Measurements from ENCODE around the gene CCM2. TPM values are rescaled to one million over a fixed set of nuclear protein-coding genes. Genes with fewer than 3 reads are reported as not detected.

CCM2 gene
- total and polyA plus RNA-seq, 2 experiments from 2014 or later, result 24.9 to 40.1 TPM

- no peaks in the 10 kb centered on the region for H3F3A ChIP-seq (replicated peaks; ENCODE audit: low read depth)
- H3K4me3 ChIP-seq, result no peak overlapping the region
- no peaks in the 10 kb centered on the region for H3K79me2 ChIP-seq (replicated peaks; ENCODE audit: insufficient read depth)
- H2AFZ ChIP-seq, result no peak overlapping the region
- no peak overlapping the region for H3K4me3 Mint-ChIP-seq
- ATAC-seq (no peak), DNase-seq (ENCODE audit: low spot score) (no peak)
- no peaks in the 10 kb centered on the region; the same call in 1 of the 2 replicates for H4K20me1 ChIP-seq (replicated peaks; ENCODE audit: insufficient read depth)
- H3K36me3 Mint-ChIP-seq (ENCODE audit: low read depth), result peaks cover 15% of the 10 kb centered on the region; the same call in 2 of the 3 replicates
- H3K4me2 ChIP-seq, result no peak overlapping the region
- no peak for TF ChIP-seq ETS1 (IDR thresholded peaks at IDR 0.05)
- TF ChIP-seq POLR2AphosphoS5 (IDR thresholded peaks at IDR 0.05; ENCODE audit: low read depth), result no peak
- TF ChIP-seq NANOG (IDR thresholded peaks at IDR 0.05; ENCODE audit: borderline replicate concordance), result no peak
- H3K27me3 Mint-ChIP-seq (ENCODE audit: insufficient read depth, low read depth, poor library complexity), result peaks cover 6% of the 10 kb centered on the region
- peaks cover 10% of the 10 kb centered on the region; the same call in 2 of the 3 replicates for H3K4me1 Mint-ChIP-seq
- no peak overlapping the region for H3K27ac Mint-ChIP-seq
- H3K9me2 ChIP-seq (ENCODE audit: insufficient read depth), result no peaks in the 10 kb centered on the region
- H3K27ac ChIP-seq (ENCODE audit: low read depth), result no peak overlapping the region
- no peaks in the 10 kb centered on the region for H3K4me1 ChIP-seq (ENCODE audit: insufficient read depth)
- no peaks in the 10 kb centered on the region for H3K9me3 Mint-ChIP-seq
- H3K36me3 ChIP-seq (ENCODE audit: insufficient read depth), result no peaks in the 10 kb centered on the region
- no peaks in the 10 kb centered on the region for H3K27me3 ChIP-seq (ENCODE audit: insufficient read depth)
Measured at GRCh38 chr7:45071528-45071927, 71.5 kb downstream of the CCM2 start.

GRCh38 chr7:45072131-45073030 lies 72.4 kb downstream of the CCM2 start:
- no peaks in the 10 kb centered on the region for H3K79me2 ChIP-seq (replicated peaks; ENCODE audit: insufficient read depth)
- no peaks in the 10 kb centered on the region for H3K27me3 ChIP-seq (ENCODE audit: insufficient read depth)
- no peaks in the 10 kb centered on the region for H3K4me1 ChIP-seq (ENCODE audit: insufficient read depth)
- H3K9me2 ChIP-seq (ENCODE audit: insufficient read depth), result no peaks in the 10 kb centered on the region
- H4K20me1 ChIP-seq (replicated peaks; ENCODE audit: insufficient read depth), result no peaks in the 10 kb centered on the region; the same call in 1 of the 2 replicates
- no peak overlapping the region for H3K4me3 ChIP-seq
- DNase-seq (ENCODE audit: low spot score) (no peak), ATAC-seq (no peak; the same call in 2 of the 3 replicates)
- Mint-ChIP-seq H3K36me3 (ENCODE audit: low read depth) (peaks cover 15% of the 10 kb centered on the region; the same call in 2 of the 3 replicates), H3K27ac (peak overlapping the region; percentile 94), H3K27me3 (ENCODE audit: insufficient read depth, low read depth, poor library complexity) (peaks cover 6% of the 10 kb centered on the region), H3K9me3 (no peaks in the 10 kb centered on the region), H3K4me1 (peaks cover 10% of the 10 kb centered on the region; the same call in 2 of the 3 replicates), H3K4me3 (no peak overlapping the region)
- no peak overlapping the region for H3K27ac ChIP-seq (ENCODE audit: low read depth)
- H3F3A ChIP-seq (replicated peaks; ENCODE audit: low read depth), result no peaks in the 10 kb centered on the region
- H2AFZ ChIP-seq, result no peak overlapping the region
- H3K4me2 ChIP-seq, result no peak overlapping the region
- H3K36me3 ChIP-seq (ENCODE audit: insufficient read depth), result no peaks in the 10 kb centered on the region
- TF ChIP-seq STAT1 (IDR thresholded peaks at IDR 0.05; ENCODE audit: unreplicated experiment) (no peak), ZNF114 (CRISPR knock-in tag; IDR thresholded peaks at IDR 0.05) (no peak), REST (IDR thresholded peaks at IDR 0.05; ENCODE audit: unreplicated experiment) (no peak), EZH2phosphoT487 (IDR thresholded peaks at IDR 0.05; ENCODE audit: unreplicated experiment) (no peak), POLR2AphosphoS5 (IDR thresholded peaks at IDR 0.05; ENCODE audit: low read depth) (no peak), ZNF462 (CRISPR knock-in tag; IDR thresholded peaks at IDR 0.05) (no peak)

Measured in GM23338 (cell line).